ENCODE measurements around the gene BAZ2B. TPM values are rescaled to one million over a fixed set of nuclear protein-coding genes. Genes with fewer than 3 reads are reported as not detected.

Gene BAZ2B
- total RNA-seq, 3 donors from 2014 or later (not counting 1 experiment from before 2014, with no cell fraction given), result 59.8 to 73.7 (median 68.4) TPM

DNA sequence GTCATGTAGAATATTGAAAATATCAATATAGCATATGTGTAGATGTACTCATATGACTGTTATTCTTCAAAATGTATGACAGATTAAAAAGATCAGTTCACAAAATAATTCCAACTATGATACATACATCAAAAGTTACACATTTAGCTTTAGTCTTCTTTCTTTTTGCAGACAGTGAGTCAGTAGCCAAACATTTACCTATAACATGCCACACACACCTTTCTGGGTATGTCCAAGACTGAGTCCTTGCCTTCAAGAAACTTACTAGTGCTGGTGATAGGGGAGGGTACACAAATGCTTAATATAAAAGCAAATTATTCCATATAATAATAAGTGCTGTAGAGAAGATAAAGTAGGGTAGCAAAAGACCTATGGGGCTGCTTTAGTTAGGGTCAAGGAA is 176.9 kb downstream of the BAZ2B start:
- TF ChIP-seq, protein P1, sequence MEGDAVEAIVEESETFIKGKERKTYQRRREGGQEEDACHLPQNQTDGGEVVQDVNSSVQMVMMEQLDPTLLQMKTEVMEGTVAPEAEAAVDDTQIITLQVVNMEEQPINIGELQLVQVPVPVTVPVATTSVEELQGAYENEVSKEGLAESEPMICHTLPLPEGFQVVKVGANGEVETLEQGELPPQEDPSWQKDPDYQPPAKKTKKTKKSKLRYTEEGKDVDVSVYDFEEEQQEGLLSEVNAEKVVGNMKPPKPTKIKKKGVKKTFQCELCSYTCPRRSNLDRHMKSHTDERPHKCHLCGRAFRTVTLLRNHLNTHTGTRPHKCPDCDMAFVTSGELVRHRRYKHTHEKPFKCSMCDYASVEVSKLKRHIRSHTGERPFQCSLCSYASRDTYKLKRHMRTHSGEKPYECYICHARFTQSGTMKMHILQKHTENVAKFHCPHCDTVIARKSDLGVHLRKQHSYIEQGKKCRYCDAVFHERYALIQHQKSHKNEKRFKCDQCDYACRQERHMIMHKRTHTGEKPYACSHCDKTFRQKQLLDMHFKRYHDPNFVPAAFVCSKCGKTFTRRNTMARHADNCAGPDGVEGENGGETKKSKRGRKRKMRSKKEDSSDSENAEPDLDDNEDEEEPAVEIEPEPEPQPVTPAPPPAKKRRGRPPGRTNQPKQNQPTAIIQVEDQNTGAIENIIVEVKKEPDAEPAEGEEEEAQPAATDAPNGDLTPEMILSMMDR (IDR thresholded peaks at IDR 0.05), result no peak
- H3K36me3 ChIP-seq (ENCODE audit: control insufficient read depth, insufficient read depth, low read length), result peaks cover 41% of the 10 kb centered on the region
- Mint-ChIP-seq H3K4me1 (no peaks in the 10 kb centered on the region), H3K4me3 (no peak overlapping the region), H3K9me3 (no peaks in the 10 kb centered on the region), H3K27ac (no peak overlapping the region), H3K36me3 (peaks cover 13% of the 10 kb centered on the region), H3K27me3 (ENCODE audit: low read depth in 2 of 2) (no peaks in the 10 kb centered on the region)
- DNase-seq (no peak), ATAC-seq (no peak)
- no peaks in the 10 kb centered on the region for H3K9me3 ChIP-seq (ENCODE audit: control insufficient read depth, insufficient read depth, low read length)
- no peaks in the 10 kb centered on the region for H3K4me1 ChIP-seq (ENCODE audit: control insufficient read depth, insufficient read depth, low read length)
- H3K27ac ChIP-seq (ENCODE audit: low read length), result no peak overlapping the region
- H3K4me3 ChIP-seq (ENCODE audit: low read length), result no peak overlapping the region
- intact Hi-C loops (cut with micrococcal nuclease), result no loop called here
- H3K27me3 ChIP-seq (ENCODE audit: control insufficient read depth, insufficient read depth, low read length), result no peaks in the 10 kb centered on the region

DNA sequence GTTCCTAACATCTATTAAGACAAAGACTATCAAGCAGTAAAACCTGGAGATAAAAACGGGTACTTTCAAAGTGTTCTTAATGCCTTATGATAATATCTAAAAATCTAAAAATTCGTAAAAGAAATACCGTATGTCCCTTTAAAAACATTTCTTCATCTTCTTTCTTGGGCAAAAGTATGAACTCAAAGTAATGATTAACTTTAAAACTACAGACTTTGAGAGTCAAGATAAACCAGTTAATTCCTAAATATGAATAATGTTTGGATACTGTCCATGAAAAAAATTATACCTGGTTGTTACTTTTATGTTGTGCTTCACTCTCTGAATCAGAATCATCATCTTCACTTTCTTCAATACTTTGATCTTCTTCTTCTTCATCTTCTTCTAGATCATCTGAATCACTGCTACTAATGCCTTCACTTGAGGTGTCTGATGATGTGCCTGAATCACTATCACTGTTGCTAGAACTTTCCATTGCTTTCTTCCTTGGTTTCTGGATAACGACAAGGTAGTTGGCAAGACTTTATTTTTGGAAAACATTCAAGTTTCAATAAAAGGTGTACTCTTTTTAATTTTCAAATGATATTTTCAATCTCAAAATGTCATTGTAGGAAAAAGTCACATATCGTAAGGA is 177.5 kb downstream of the BAZ2B start:
- DNase-seq (no peak), ATAC-seq (no peak)
- 100% methylated on average over 1 of the region's 5 CpGs for WGBS (ENCODE audit: insufficient coverage)
- Mint-ChIP-seq H3K36me3 (peaks cover 13% of the 10 kb centered on the region), H3K27me3 (ENCODE audit: low read depth in 2 of 2) (no peaks in the 10 kb centered on the region), H3K4me3 (no peak overlapping the region), H3K9me3 (no peaks in the 10 kb centered on the region), H3K27ac (no peak overlapping the region), H3K4me1 (no peaks in the 10 kb centered on the region)
- H3K27ac ChIP-seq (ENCODE audit: low read length), result no peak overlapping the region
- no peaks in the 10 kb centered on the region for H3K27me3 ChIP-seq (ENCODE audit: control insufficient read depth, insufficient read depth, low read length)
- intact Hi-C loops (cut with micrococcal nuclease), result no loop called here
- no peaks in the 10 kb centered on the region for H3K9me3 ChIP-seq (ENCODE audit: control insufficient read depth, insufficient read depth, low read length)
- TF ChIP-seq, protein P1 (IDR thresholded peaks at IDR 0.05), result no peak
- peaks cover 35% of the 10 kb centered on the region for H3K36me3 ChIP-seq (ENCODE audit: control insufficient read depth, insufficient read depth, low read length)
- H3K4me3 ChIP-seq (ENCODE audit: low read length), result no peak overlapping the region
- H3K4me1 ChIP-seq (ENCODE audit: control insufficient read depth, insufficient read depth, low read length), result no peaks in the 10 kb centered on the region

DNA sequence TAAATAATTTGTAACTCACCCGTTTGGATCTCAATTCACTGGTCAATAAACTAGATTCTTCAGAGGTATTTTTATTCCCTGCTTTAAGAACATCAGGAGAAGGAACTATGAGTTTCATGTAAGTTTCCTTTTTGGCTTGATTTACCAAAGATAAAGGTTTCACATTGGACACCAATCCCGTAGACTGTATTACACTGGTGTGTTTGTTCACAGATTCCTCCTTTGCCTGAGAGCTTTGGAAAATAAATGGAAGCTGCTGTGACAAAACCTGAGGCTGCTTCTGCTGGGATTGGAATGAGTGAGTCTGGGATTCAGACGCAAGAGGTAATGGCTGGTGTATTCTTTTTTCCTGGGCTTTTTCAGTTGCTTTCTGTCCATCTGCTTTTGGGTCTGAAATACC is 178.1 kb downstream of the BAZ2B start:
- H3K4me3 Mint-ChIP-seq, result no peak overlapping the region
- Histone ChIP-seq H3K27ac (ENCODE audit: low read length) (no peak overlapping the region), H3K9me3 (ENCODE audit: control insufficient read depth, insufficient read depth, low read length) (no peaks in the 10 kb centered on the region), H3K27me3 (ENCODE audit: control insufficient read depth, insufficient read depth, low read length) (no peaks in the 10 kb centered on the region), H3K4me1 (ENCODE audit: control insufficient read depth, insufficient read depth, low read length) (no peaks in the 10 kb centered on the region), H3K4me3 (ENCODE audit: low read length) (no peak overlapping the region), H3K36me3 (ENCODE audit: control insufficient read depth, insufficient read depth, low read length) (peaks cover 31% of the 10 kb centered on the region)
- intact Hi-C loops (cut with micrococcal nuclease), result no loop called here
- no peak overlapping the region for H3K27ac Mint-ChIP-seq
- DNase-seq, result no peak
- H3K27me3 Mint-ChIP-seq (ENCODE audit: low read depth in 2 of 2), result no peaks in the 10 kb centered on the region
- 93% methylated on average over 3 of the region's 3 CpGs for WGBS (ENCODE audit: insufficient coverage)
- no peaks in the 10 kb centered on the region for H3K9me3 Mint-ChIP-seq
- TF ChIP-seq, protein P1 (IDR thresholded peaks at IDR 0.05), result no peak
- H3K4me1 Mint-ChIP-seq, result no peaks in the 10 kb centered on the region
- H3K36me3 Mint-ChIP-seq, result peaks cover 14% of the 10 kb centered on the region
- ATAC-seq, result no peak

DNA sequence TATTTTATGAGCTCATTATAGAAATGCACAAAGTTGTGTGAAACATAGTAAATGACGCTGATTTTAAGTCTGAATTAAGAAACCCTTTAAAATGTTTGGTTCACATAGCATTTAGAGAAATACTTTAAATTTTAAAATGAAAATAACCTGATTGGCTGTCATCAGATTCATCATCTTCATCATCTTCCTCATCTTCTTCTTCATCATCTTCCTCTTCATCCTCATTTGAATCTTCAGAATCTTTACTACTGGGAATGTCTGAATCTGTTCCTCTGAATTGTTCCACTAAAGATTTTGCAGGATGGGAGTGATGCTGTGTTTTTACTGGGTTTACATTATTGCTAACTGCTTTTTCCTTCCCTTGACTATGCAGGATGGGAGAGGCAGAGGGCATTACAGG is 183.7 kb downstream of the BAZ2B start:
- H3K36me3 Mint-ChIP-seq, result peaks cover 37% of the 10 kb centered on the region
- WGBS (ENCODE audit: insufficient coverage), result no CpG with 5 or more reads among the region's 1 CpG
- no peak overlapping the region for H3K4me3 Mint-ChIP-seq
- no peaks in the 10 kb centered on the region for H3K27me3 Mint-ChIP-seq (ENCODE audit: low read depth in 2 of 2)
- peaks cover 30% of the 10 kb centered on the region for H3K36me3 ChIP-seq (ENCODE audit: control insufficient read depth, insufficient read depth, low read length)
- intact Hi-C loops (cut with micrococcal nuclease), result no loop called here
- H3K27ac ChIP-seq (ENCODE audit: low read length), result no peak overlapping the region
- DNase-seq (no peak), ATAC-seq (no peak)
- H3K4me1 Mint-ChIP-seq, result no peaks in the 10 kb centered on the region
- no peak overlapping the region for H3K4me3 ChIP-seq (ENCODE audit: low read length)
- no peaks in the 10 kb centered on the region for H3K27me3 ChIP-seq (ENCODE audit: control insufficient read depth, insufficient read depth, low read length)
- no peaks in the 10 kb centered on the region for H3K9me3 ChIP-seq (ENCODE audit: control insufficient read depth, insufficient read depth, low read length)
- no peaks in the 10 kb centered on the region for H3K4me1 ChIP-seq (ENCODE audit: control insufficient read depth, insufficient read depth, low read length)
- TF ChIP-seq, protein P1 (IDR thresholded peaks at IDR 0.05), result no peak
- H3K9me3 Mint-ChIP-seq, result no peaks in the 10 kb centered on the region
- H3K27ac Mint-ChIP-seq, result no peak overlapping the region

Measured in natural killer cell (primary cell).